GM19455 (cell line): ENCODE measurements around the gene TFIP11.

Experiments used
- ATAC-seq: cut with Tn5 transposase; IDR thresholded peaks from one replicate; pipeline ENCODE4 v1.9.1; 2021; ENCODE audit not compliant: unreplicated experiment

TFIP11 gene

DNA sequence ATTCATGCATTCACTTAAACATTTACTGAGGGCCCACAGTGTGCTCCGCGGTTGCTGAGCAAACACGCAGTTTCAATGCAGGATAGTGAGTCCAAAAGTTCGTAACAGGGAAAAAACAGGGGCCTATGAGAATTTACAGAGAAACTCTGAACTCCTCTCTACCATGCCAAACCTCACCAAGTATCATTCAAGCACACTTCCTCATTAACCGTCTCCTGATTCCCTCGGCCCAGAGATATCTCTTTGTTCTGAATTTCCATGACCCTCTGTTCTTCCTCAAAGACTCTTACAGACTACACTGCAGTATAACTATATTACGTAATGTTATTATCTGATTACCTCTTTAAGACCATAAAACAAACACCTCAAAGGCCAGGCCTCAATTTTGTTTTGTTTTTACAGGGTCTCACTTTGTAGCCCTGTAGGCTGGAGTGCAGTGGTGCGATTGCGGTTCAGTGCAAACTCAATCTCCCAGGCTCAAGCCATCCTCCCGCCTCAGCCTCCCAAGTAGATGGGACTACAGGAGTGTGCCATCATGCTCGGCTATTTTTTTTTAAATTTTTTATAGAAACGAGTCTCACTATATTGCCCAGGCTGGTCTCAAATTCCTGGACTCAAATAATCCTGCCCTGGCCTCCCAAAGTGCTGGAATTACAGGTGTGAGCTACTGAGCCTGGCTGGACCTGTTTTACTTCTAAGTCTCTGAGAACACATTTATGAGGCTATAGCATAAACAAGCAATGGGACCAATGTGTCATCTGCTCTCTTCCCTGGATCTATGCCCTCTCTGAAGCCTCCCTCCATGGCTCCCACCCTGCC is 32.3 kb downstream of the TFIP11 start:
- no peak for ATAC-seq

DNA sequence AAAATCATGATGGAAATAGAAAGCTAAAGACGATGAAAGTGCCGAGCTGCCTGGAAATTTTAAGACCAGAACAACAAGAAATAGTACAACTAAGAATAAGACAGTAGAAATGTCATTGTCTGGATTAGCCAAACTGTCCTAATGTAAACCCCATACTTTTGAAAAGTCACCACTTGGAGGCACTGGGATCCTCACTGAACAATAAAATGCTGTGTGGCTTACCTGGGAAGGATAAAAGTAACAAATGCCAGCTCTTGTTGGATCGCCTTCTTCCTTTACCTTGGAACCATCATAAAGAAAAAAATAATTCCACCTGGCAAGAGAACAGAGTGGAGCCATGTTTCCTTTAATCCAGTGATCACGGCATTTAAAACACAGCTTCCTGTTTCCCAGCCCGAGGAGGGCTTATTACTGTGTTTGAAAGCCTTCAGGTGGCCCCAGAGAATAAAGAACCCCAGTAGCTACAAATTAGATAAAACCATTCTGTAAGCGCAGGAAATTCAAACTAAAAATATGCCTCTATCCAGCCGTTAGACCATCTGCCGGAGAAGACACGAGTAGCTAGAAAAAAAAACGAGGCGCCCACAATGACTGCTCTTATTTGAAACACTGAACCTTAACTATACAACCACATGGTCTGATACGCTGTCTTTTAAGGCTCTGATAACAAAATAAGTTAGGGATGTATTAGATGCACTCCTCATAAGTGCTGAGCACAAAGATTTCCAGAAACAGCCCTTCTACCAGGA is 33.1 kb downstream of the TFIP11 start:
- ATAC-seq, result no peak

DNA sequence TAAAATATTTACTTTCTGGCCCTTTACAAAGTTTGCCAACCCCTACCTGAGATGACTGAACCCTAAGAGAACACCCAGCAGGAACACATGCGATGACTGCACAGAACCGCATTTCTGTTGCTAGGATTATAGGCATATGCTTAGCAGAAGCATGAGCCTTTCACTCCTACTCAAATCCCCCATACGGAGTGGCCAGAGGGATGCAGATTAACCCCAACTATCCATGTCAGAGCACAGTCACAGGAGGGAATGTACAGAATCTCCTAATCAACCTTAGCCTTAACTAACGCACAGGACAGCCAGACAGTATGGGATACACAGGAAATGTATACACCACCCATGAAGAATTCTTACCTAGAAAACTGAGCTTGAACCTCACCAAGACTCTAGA is 34.9 kb downstream of the TFIP11 start:
- ATAC-seq, result no peak

DNA sequence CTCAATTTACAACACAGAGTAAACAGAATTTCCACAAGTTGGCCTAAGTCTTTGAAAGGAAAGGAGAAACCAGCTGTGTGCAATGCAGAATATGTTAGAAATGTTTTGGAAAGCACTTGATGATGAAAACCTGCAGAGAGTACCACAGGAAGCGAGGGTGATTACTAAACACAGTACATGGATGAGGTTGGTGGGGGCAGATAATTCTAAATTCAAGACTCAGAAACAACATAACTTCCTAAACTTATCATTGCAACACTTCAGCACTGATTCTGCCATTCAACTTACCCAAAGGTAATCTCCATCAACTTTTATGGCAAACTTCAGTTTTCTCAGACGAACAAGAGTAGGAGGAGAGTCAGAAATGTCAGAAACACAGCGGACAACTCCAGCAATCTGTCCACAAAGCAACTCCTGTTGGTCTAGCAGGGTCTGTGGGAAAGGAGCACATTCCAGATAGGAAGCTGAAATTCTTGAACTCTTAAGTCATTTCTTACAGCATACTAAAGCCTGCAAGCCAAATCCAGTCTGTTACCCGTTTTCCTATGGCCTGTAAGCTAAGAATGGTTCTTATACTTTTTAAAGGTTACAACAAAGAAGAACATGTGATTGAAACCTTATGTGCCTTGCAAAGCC is 35.5 kb downstream of the TFIP11 start:
- ATAC-seq, result no peak

DNA sequence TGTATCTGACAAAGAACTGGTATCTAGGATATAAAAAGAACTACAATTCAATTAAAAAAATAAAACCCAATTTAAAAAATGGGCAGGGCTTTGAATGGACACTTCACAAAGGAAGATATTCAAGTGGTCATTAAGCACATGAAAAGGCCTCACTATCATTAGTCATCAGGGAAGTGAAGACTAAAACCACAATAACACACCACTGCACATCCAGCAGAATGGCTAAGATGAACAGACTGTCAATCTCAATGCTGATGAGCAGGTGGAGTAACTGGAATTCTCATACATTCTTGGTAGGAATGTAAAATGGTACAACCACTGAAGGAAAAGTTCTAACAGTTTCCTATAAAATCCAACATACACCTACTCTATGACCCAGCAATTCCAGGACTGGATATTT is 37.6 kb downstream of the TFIP11 start:
- ATAC-seq, result no peak

DNA sequence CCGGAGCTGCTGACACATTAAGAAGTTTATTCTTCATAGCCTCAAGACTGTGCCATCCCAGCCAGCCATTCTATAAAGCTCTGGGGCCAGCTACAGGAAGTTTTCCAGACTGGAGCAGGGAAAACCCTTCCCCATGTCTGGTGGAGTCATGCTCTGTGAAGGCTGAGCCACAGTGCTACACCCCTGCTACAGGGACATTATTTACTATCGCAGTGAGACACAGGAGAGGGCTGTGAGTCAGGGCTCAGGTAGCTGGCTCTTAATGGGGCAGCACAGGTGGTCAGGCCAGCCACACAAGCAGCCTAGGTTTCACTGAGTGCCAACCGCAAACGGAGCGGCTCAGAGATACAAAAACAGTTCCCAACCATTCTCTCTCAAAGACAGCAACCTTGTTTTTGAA is 40.8 kb downstream of the TFIP11 start:
- ATAC-seq, result no peak

DNA sequence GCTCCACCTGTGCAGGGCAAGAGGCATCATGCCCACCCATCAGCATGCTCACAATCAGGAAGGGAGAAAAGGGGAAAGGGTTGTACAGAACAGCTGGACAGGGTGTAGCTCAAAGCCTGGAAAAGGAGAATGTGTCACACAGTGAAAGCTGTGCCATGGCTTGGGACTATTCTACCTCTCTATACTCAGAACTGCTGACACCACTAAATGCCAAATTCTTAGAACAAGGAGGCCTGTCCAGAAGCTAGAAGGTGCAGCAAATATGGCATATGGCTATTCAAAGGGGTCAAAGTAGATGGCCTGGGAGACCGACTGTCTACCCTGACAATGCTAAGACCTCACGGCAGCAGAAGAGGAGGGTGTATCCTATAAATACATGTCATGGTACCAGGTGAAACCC is 41.5 kb downstream of the TFIP11 start:
- no peak for ATAC-seq

DNA sequence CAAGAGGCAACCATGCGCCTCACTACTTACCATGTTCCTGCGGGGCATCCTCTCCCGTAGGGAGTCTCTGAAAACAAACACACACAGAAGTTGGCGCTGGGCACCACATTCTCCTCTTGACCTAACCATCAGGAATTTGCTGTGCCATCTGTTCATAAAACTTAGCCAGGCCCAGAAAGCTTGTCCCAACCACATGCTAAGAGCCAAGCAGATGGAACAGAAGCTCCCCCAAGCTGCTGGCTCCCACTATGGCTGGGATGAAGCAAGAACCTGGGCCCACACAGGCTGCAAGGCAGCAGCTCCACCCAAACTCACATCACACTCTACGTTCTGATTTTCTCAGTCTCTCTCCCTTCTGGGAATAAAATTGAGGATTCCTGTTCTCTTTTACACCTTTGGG is 46.1 kb downstream of the TFIP11 start:
- no peak for ATAC-seq

DNA sequence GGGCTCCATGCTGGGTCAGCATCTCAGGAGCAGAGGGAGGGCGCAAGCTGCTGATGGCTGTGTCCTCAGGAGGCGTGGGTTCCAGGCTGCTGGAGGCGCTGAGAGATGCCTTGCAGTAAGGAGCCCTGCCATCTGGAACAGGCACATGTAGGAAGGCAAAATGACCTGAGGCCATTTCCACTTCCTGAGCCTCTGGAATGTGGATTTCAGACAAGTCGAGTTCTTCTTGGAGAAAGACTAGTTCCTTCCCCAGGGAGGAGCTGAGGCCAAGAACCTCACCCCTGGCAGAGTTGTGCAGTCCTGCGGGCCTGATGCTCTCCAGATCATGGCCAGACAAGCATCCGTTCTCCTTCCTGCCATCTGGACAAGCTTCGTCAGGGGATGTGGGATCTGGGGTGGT is 48.0 kb downstream of the TFIP11 start:
- ATAC-seq, result no peak

DNA sequence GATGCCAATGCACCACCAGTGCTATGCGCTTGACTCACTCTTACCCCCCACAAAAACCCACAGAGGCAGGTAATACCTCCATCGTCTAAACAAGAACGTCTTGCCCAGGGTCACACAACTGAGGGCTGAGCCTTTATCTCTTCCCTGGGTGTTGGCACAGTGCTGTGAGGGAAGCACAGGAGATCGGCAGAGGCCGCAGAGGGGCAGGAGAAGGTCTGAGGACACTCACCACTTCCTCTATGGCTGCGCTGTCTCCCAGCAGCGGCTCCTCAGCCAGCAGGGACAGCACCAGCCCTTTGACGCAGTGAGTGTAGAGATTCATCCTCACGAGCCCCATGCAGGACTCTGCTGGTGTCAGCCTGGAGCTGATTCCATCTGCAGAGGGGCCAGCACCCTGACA is 48.6 kb downstream of the TFIP11 start:
- no peak for ATAC-seq

DNA sequence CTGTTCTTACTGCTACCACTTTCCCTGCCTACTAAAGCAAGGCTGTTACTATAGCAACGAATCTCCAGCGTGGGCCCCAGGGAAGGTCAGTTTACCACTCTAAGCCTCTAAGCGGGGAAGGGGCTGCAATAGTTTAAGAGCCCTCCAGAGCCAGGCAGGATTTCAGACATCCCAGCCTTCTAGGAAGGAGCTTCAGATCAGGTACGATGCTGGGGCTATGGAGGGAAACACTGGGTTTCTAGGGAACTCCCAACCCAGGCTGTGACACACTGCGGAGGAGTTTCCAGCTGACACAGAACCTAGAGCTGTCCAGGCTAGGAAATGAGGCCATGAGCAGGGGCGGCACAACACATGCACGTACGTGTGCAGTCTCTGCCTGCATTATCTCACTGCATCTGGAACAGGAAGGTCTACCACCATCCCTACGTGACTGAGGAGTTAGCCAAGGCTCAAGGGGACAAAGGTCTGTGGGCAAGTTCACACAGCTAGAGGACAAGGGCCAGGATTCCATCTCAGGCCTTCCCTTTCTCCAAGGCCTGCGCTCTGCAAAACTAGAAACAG is 49.1 kb downstream of the TFIP11 start:
- no peak for ATAC-seq

DNA sequence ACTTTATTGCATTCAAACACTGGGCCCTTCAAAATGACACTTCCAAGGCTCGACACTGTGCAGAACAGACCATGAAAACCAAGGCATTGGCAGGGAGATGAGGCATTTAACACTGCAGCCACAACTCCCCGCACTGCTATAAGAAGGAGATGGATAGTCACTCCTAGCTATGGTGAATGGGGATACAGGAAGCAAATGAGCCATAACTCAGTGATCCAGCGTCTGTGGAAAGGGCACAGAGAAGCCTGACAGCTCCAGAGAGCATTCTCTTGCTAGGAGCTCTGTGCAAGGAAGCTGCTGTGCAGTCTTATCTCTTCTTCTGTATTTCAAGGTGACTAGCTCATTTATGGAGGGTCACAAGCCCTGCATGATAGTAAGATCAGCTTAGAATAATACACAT is 49.6 kb downstream of the TFIP11 start:
- ATAC-seq, result no peak

DNA sequence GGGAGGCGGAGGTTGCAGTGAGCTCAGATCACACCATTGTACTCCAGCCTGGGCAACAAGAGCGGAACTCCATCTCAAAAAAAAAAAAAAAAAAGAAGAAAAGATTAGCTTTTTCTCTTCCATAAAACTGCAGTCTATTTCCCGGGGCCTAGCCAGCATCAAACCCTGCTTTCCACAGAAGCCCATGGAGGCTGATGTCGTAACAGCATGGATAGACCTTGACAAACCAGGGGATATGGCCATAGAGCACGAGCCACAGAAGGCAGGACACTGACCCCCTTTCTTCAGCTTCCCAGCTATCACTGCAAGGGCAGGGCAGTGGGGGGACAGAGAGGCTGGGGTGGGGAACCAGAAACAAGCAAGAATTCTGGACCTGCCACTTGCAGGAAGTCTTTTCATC is 50.2 kb downstream of the TFIP11 start:
- no peak for ATAC-seq

DNA sequence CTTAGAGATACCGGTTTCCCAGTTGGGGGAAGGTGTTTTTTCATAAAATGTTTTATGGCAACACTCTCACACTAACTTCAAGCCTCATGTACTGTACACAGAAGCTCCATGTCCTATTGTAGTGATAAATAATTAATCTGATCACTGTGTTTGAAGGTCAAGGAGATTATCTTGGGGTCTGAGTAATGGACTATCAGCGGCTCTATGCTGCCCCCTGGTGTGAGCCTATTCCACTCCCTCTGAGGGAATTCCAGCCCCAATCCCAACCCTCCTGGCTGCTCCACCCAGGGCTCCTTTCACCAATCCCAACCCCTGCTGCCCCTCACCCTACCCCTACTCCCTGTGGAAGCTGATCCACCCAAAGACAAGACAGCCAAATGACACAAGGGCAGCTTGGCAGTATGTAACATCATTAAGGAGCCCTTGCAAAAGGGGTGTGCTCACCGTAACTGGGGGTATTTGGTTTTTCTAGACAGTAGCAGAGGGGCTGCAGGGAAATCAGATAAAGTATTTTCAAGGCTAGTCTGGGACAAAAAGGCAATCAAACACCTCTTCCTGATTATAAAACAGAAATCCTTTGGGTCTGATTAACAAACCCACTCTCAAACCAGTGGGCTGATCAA is 51.0 kb downstream of the TFIP11 start:
- ATAC-seq, result no peak

DNA sequence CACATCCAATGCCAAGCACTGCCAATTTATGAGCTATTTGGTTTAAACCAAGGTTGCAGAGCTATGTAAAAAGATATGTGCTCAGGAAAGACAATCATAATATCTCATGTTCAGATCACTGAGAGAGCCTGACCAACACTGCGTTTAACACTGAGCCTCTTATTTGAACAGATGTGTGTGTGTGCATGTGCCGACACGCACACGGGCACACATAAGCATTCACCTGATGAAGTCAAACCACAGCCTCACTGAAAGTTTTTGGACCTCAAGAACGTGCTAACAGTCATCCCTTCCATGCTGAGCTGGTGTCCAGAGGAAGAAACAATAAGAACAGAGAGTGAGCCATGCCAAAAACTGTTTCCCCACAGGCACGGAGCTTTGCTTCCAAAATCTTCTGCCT is 52.1 kb downstream of the TFIP11 start:
- no peak for ATAC-seq

DNA sequence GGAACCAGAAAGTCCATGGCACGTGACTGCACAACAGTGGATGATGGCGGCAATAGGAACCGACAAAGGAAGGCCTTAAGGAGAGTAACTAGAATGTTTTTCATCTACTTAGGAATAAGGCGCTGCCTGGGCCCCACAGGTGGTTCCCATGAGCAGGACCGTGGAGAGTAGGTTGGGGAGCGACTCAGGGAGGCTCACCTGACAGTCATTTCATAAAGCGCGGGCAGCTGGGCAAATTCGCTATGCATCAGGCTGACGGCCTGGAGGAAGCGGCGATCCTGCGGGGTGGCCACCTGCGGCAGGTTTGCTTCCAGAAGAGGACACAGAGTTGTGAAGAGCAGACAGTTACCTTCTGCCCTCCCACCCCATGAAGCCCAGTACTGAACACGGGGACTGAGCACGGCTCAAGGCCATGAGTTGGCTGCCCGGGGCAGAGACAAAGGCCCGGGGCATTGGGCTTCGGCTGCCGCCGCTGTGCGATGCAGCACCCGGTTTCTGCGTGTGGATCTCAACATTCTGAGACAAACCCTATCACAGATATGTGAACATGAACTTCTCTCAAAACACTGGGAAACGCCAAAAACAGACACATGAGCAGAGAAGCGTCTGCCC is 54.5 kb downstream of the TFIP11 start:
- ATAC-seq, result no peak

DNA sequence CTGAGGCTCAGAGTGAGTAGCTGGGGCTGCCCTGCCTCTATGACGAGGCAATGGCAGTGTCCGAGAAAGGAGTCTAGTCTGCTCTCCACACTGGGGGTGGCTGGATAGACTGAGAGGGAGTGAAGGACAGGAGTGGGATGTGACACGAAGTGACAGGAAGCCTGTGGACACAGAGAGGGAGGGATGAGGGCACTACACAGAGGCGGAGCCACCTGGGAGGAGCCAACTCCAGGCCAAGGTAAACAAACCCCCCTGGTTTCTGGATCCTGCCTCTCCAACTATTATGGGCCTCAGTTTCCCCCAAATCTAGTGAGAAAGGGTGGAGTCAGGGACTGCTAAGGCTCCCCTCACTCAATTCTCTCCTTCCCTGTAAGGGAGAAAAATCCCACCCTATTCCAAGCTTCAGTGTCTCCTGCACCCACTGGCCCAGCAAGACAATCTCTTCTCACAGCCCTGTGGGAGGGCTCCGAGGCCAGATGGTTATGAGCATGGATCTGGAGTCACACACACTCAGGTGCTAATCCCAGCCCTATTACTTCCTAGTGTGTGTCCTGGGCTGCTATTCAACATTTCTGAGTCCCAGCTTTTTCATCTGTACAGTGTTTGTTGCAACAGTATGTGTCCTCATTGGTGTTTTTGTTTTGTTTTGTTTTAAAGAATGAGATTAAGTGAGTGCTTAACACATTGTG is 58.3 kb downstream of the TFIP11 start:
- ATAC-seq, result no peak

DNA sequence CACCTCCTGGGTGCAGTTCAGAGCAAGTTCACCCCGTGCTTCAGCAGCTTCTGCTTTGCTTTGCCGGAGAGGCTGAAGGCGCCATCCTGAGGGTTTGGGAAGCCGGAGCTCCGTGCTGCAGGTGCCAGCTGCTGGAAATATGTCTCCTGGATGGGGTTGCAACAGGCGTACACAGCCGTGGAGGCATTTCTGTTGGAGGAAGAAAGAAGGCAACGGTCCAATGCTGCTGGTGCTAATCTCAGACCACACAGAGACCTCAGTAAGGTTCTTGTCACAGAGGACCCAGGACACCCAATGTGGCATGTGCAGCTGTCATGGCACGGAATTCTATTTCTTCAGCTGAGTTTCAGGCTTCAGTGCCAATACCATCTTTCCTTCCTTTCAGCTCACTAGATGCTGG is 59.1 kb downstream of the TFIP11 start:
- no peak for ATAC-seq

DNA sequence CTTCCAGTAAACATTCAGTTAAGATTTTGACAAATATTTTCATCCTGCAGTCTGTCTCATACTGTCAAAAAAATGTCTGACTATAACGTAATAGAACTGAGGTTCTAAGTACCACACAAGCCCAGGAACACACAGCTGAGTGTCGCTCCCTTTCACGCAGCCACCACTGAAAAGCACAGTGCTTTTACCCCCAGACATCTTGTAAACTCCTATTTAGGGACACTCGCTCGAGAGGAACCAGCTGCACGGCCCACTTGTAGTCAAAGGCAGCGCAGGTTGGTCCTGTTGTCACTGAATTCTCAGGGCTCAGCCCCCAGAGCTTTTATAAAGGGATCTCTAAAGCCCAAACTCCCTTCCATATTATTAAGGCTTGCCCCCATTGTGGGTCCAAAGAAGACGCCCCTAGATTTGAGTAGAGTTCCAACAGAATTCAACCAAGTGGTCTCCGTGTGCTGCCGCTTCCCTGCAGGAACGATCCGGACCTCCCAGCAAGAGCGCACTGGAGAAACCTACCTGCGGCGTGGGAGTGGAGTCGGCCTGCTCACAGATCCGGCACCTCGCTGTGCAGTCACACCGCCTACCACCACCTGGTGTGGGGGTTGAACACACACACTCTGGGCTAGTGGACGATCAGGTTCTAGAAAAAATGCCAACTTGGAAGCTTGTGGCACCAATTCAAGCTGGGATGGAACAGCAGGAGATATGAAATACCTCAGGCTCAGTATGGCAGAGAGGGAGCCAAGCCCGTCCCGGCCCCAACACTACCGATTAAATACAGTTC is 59.8 kb downstream of the TFIP11 start:
- ATAC-seq, result no peak
